ENCODE results near the gene WSB2. TPM values are rescaled to one million over a fixed set of nuclear protein-coding genes. Genes with fewer than 3 reads are reported as not detected.

WSB2 gene
- total and polyA plus RNA-seq, 2 of the 8 experiments (the other 6 are each of a cell fraction or from before 2014, with no cell fraction given) = 47.5 to 58.2 TPM

GRCh38 chr12:118058227-118058626, 2.8 kb downstream of the WSB2 start:
- Histone ChIP-seq H4K91ac (replicated peaks; ENCODE audit: insufficient read length, low read length) (no peak overlapping the region), H2BK15ac (ENCODE audit: low read length) (no peak overlapping the region), H3K23ac (ENCODE audit: insufficient read length) (no peak overlapping the region), H2AK5ac (ENCODE audit: low read depth, low read length) (no peak overlapping the region), H3K4me2 (ENCODE audit: insufficient read depth in 1 of 2, low read depth in 2 of 2, low read length in 2 of 2) (no peak overlapping the region), H3K56ac (replicated peaks; ENCODE audit: insufficient read length, low read depth, low read length) (no peak overlapping the region), H2BK20ac (ENCODE audit: low read length) (no peak overlapping the region), H3K79me1 (ENCODE audit: low read depth, low read length) (peaks cover 6% of the 10 kb centered on the region), H3K9ac (replicated peaks in 1 of 4; ENCODE audit: extremely low read depth in 1 of 4, low read depth in 3 of 4, low read length in 3 of 4) (no peak overlapping the region), H3K18ac (ENCODE audit: extremely low read depth, low read length) (no peak overlapping the region), H2BK120ac (replicated peaks; ENCODE audit: low read depth, low read length) (no peak overlapping the region), H3K4me1 (replicated peaks in 1 of 4; ENCODE audit: control insufficient read depth in 3 of 4, insufficient read depth in 4 of 4, low read length in 3 of 4) (peaks cover 0 to 2% (median 0%) of the 10 kb centered on the region in 4 experiments; a peak in 1 of 7 replicates), H4K5ac (ENCODE audit: insufficient read length, low read depth, low read length) (no peak overlapping the region), H3K23me2 (ENCODE audit: low read depth, low read length) (peaks cover 7% of the 10 kb centered on the region; the same call in 1 of the 2 replicates), H3K79me2 (ENCODE audit: control insufficient read depth in 1 of 2, insufficient read depth in 2 of 2, low read length in 2 of 2) (peaks cover 0 to 52% of the 10 kb centered on the region in 2 experiments; a peak in 2 of 4 replicates), H3K36me3 (ENCODE audit: control insufficient read depth in 2 of 4, insufficient read depth in 4 of 4, low read length in 3 of 4) (peaks cover 0 to 3% (median 0%) of the 10 kb centered on the region in 4 experiments; a peak in 1 of 8 replicates), H2AFZ (ENCODE audit: low read length) (no peak overlapping the region), H2BK5ac (ENCODE audit: low read depth, low read length) (no peak overlapping the region), H3K14ac (ENCODE audit: insufficient read length) (no peak overlapping the region), H3K27me3 (replicated peaks in 1 of 4; ENCODE audit: control insufficient read depth in 3 of 4, extremely low read depth in 1 of 4, insufficient read depth in 3 of 4, low read length in 3 of 4) (no peaks in the 10 kb centered on the region), H3K9me3 (ENCODE audit: insufficient read depth in 2 of 2, low read depth in 1 of 2, low read length in 1 of 2) (no peaks in the 10 kb centered on the region), H3K27ac (ENCODE audit: low read depth, low read length) (no peak overlapping the region), H3K4me3 (ENCODE audit: extremely low read depth in 1 of 4, insufficient read depth in 2 of 4, low read depth in 3 of 4, low read length in 4 of 4) (no peak overlapping the region), H4K20me1 (replicated peaks in 1 of 2; ENCODE audit: control insufficient read depth in 1 of 2, insufficient read depth in 2 of 2, low read length in 2 of 2) (peaks cover 0 to 4% of the 10 kb centered on the region in 2 experiments), H2BK12ac (ENCODE audit: low read depth, low read length) (no peak overlapping the region), H3K4ac (replicated peaks; ENCODE audit: insufficient read length, low read depth, low read length) (no peak overlapping the region), H4K8ac (ENCODE audit: extremely low read depth, insufficient read depth, low read length) (no peak overlapping the region)
- 88% methylated on average over 7 of the region's 7 CpGs; no CpG with 5 or more reads in 1 of the 2 experiments for WGBS, 2 experiments (ENCODE audit: extremely low coverage in 1 of 2, insufficient coverage in 1 of 2, insufficient read length in 1 of 2, insufficient replicate concordance in 2 of 2, low coverage in 1 of 2, low lambda C conversion rate in 2 of 2, missing lambda C conversion rate in 1 of 2)
- ChIA-PET POLR2A (ENCODE audit: partially characterized antibody) (interaction anchor here (1.3 to 12.8 kb wide), 4 partner anchors 9 to 44 kb away, joined by 4 to 103 read pairs (median 26); partner anchors contain the start of gene VSIG10), CTCF (ENCODE audit: partially characterized antibody) (interaction anchor here (0.6 to 5.8 kb wide), 6 partner anchors 7 to 202 kb away, joined by 3 to 49 read pairs (median 4); no protein-coding TSS in a partner anchor)
- no peak for FAIRE-seq
- no peak for DNase-seq (ENCODE audit: low read depth in 1 of 2, low spot score in 2 of 2)
- TF ChIP-seq GABPA (IDR thresholded peaks at IDR 0.05; ENCODE audit: borderline replicate concordance, insufficient read depth, low read length) (no peak), E2F6 (IDR thresholded peaks at IDR 0.05) (no peak), BCL11A (IDR thresholded peaks at IDR 0.05; ENCODE audit: low read depth in 2 of 2, low read length in 2 of 2) (no peak), HDAC2 (IDR thresholded peaks at IDR 0.05; ENCODE audit: borderline replicate concordance in 1 of 2, low read depth in 2 of 2, low read length in 2 of 2) (no peak), JUN (IDR thresholded peaks at IDR 0.05; ENCODE audit: low read depth, low read length) (no peak), JUND (IDR thresholded peaks at IDR 0.05; ENCODE audit: low read length) (no peak), SUZ12 (IDR thresholded peaks at IDR 0.05; ENCODE audit: low read length) (no peak), HDAC6 (IDR thresholded peaks at IDR 0.05; ENCODE audit: low read depth, low read length) (no peak), KDM5A (IDR thresholded peaks at IDR 0.05; ENCODE audit: low read length) (no peak)
